Gastrocnemius medialis (tissue), 4 donors: ENCODE measurements around the gene CRB2. TPM values are rescaled to one million over a fixed set of nuclear protein-coding genes. Genes with fewer than 3 reads are reported as not detected.

Experiments used
- ATAC-seq, 2 donors: fragments of 150-250 bp; one replicate each; pipeline ENCODE4 v1.9.1; 2016
- DNase-seq, 2 donors: peaks; one replicate each; pipeline ENCODE4 v3.0.0-alpha.2; 2019
- H3K27ac ChIP-seq, 4 donors: fragments of 200-600 bp; sonication (generic); 1 replicate in 1 of 4; 2 replicates in 3 of 4; pipeline ENCODE4 v1.5.1; 2016 to 2018; ENCODE audit warnings: mild to moderate bottlenecking in 2 of 4, moderate library complexity in 1 of 4
- H3K27me3 ChIP-seq, 3 donors: fragments of 200-600 bp; sonication (generic) in 2 of 3; 1 replicate in 1 of 3; 2 replicates in 2 of 3; pipeline versions ENCODE4 v1.5.1 to v1.6.0; 2016 to 2019; ENCODE audit warnings: mild to moderate bottlenecking in 1 of 3, moderate library complexity in 1 of 3
- H3K36me3 ChIP-seq, 2 donors: fragments of 200-600 bp; sonication (generic) in 1 of 2; one replicate each; pipeline ENCODE4 v1.5.1; 2017 to 2018
- H3K4me1 ChIP-seq, 2 donors: fragments of 200-600 bp; sonication (generic) in 1 of 2; one replicate each; pipeline ENCODE4 v1.5.1; 2016 to 2017; ENCODE audit warnings: mild to moderate bottlenecking in 2 of 2
- H3K4me3 ChIP-seq, 4 donors: fragments of 200-600 bp; sonication (generic) in 3 of 4; 1 replicate in 1 of 4; 2 replicates in 3 of 4; pipeline ENCODE4 v1.5.1; 2016 to 2019; ENCODE audit warnings: mild to moderate bottlenecking in 2 of 4
- H3K9me3 ChIP-seq, 3 donors: fragments of 200-600 bp; sonication (generic) in 2 of 3; 1 replicate in 1 of 3; 2 replicates in 2 of 3; pipeline ENCODE4 v1.5.1; 2016 to 2019
- CTCF ChIP-seq, 5 experiments: fragments of 450-650 bp in 3 of 5; fragments of 200-600 bp in 2 of 5; sonication (generic) in 2 of 5; IDR thresholded peaks in 4 of 5; conservative IDR thresholded peaks in 1 of 5; 1 replicate in 4 of 5; 2 replicates in 1 of 5; pipeline ENCODE4 v1.5.1; 2016 to 2019; ENCODE audit warnings: antibody characterized with exemption in 5 of 5, mild to moderate bottlenecking in 3 of 5, moderate library complexity in 3 of 5
- POLR2A ChIP-seq, 2 donors: fragments of 450-650 bp; IDR thresholded peaks; one replicate each; pipeline ENCODE4 v1.6.1; 2017; ENCODE audit warnings: antibody characterized with exemption in 2 of 2, mild to moderate bottlenecking in 2 of 2, moderate library complexity in 2 of 2
- in situ Hi-C, 4 donors: fragments of 200-750 bp; cut with MboI; loops; one replicate each; pipeline versions ENCODE4 v1.15.0 to v1.8.0; 2017; ENCODE audit warnings: low sequenced_read_pairs in 4 of 4
- intact Hi-C: fragments of 100-400 bp; cut with DNase I; formaldehyde crosslinking; loops from one replicate; pipeline ENCODE4 v1.15.1; 2023; ENCODE audit warnings: low total_unique reads
- total RNA-seq, 4 donors: library from RNA; depleted of rRNA; stranded (reverse); fragments of >200 nt; gene quantifications; one replicate each; pipeline versions ENCODE4 v1.1.0 to v1.2.3, GENCODE V29; 2016

CRB2 gene
- total RNA-seq, 4 donors from 2014 or later: not detected

GRCh38 chr9:123326187-123326586, 29.8 kb upstream of the CRB2 start:
- DNase-seq (no peak), ATAC-seq (no peak)
- in situ Hi-C loops (loop anchor here in 3 of 4 donors (25.0 kb wide), 3 partner anchors 139 to 239 kb away; no protein-coding TSS in a partner anchor), intact Hi-C loops (no loop called here)
- no peak overlapping the region for H3K27ac ChIP-seq
- H3K9me3 ChIP-seq: no peaks in the 10 kb centered on the region
- no peaks in the 10 kb centered on the region for H3K36me3 ChIP-seq
- no peaks in the 10 kb centered on the region for H3K27me3 ChIP-seq
- TF ChIP-seq POLR2A (IDR thresholded peaks at IDR 0.05) (no peak), CTCF (IDR thresholded peaks at IDR 0.05 in 4 of 5, conservative IDR thresholded peaks at IDR 0.05 in 1 of 5) (no peak)
- peak overlapping the region in 1 of 4 donors; percentile 15 for H3K4me3 ChIP-seq
- peaks cover 8 to 13% of the 10 kb centered on the region in 2 donors for H3K4me1 ChIP-seq

GRCh38 chr9:123326662-123327093, 29.3 kb upstream of the CRB2 start:
- H3K4me1 ChIP-seq: peaks cover 8 to 13% of the 10 kb centered on the region in 2 donors
- no peaks in the 10 kb centered on the region for H3K27me3 ChIP-seq
- no peak for ATAC-seq
- in situ Hi-C loops: loop anchor here in 3 of 4 donors (25.0 kb wide), 3 partner anchors 139 to 239 kb away; no protein-coding TSS in a partner anchor
- DNase-seq: no peak
- no peaks in the 10 kb centered on the region for H3K9me3 ChIP-seq
- intact Hi-C loops: no loop called here
- no peak overlapping the region for H3K27ac ChIP-seq
- peak overlapping the region in 1 of 4 donors; percentile 15 for H3K4me3 ChIP-seq
- TF ChIP-seq CTCF (IDR thresholded peaks at IDR 0.05 in 4 of 5, conservative IDR thresholded peaks at IDR 0.05 in 1 of 5) (no peak), POLR2A (IDR thresholded peaks at IDR 0.05) (no peak)
- H3K36me3 ChIP-seq: no peaks in the 10 kb centered on the region

- Histone ChIP-seq H3K36me3 (no peaks in the 10 kb centered on the region), H3K4me3 (no peak overlapping the region), H3K27ac (no peak overlapping the region), H3K4me1 (peaks cover 5 to 8% of the 10 kb centered on the region in 2 donors), H3K27me3 (no peaks in the 10 kb centered on the region), H3K9me3 (no peaks in the 10 kb centered on the region)
- ATAC-seq (peak; percentile 40 to 72), DNase-seq (no peak)
- in situ Hi-C loops (loop anchor here in 3 of 4 donors (25.0 kb wide), 3 partner anchors 140 to 240 kb away; no protein-coding TSS in a partner anchor), intact Hi-C loops (no loop called here)
- TF ChIP-seq CTCF (IDR thresholded peaks at IDR 0.05 in 4 of 5, conservative IDR thresholded peaks at IDR 0.05 in 1 of 5): no peak
- no peak for TF ChIP-seq POLR2A (IDR thresholded peaks at IDR 0.05)
Measured at GRCh38 chr9:123327697-123328100, 28.3 kb upstream of the CRB2 start.

- in situ Hi-C loops: loop anchor here in 3 of 4 donors (25.0 kb wide), 3 partner anchors 142 to 242 kb away; no protein-coding TSS in a partner anchor
Measured at GRCh38 chr9:123329329-123329955, 26.6 kb upstream of the CRB2 start.

More at GRCh38 chr9:123329329-123329955, 26.6 kb upstream of the CRB2 start:
- H3K4me3 ChIP-seq: no peak overlapping the region
- no peak overlapping the region for H3K27ac ChIP-seq
- H3K27me3 ChIP-seq: no peaks in the 10 kb centered on the region
- ATAC-seq (no peak), DNase-seq (no peak)
- TF ChIP-seq CTCF (IDR thresholded peaks at IDR 0.05 in 4 of 5, conservative IDR thresholded peaks at IDR 0.05 in 1 of 5) (no peak), POLR2A (IDR thresholded peaks at IDR 0.05) (no peak)
- no peaks in the 10 kb centered on the region for H3K36me3 ChIP-seq
- H3K4me1 ChIP-seq: no peaks in the 10 kb centered on the region
- intact Hi-C loops: no loop called here
- H3K9me3 ChIP-seq: no peaks in the 10 kb centered on the region
